HG02840 (cell line): ENCODE measurements around the gene PIAS2.
"Not testable (repeated sequence)": the region's sequence is repeated elsewhere in the genome, so short reads cannot be mapped to it uniquely, and the experiment has no call there.

Experiments used
- ATAC-seq: cut with Tn5 transposase; IDR thresholded peaks from one replicate; pipeline ENCODE4 v1.9.1; 2021; ENCODE audit warnings: mild to moderate bottlenecking, moderate library complexity, moderate number of reproducible peaks; ENCODE audit not compliant: unreplicated experiment, low FRiP score

Gene PIAS2

GRCh38 chr18:46909497-46909896, 7.8 kb downstream of the PIAS2 start:
- no peak for ATAC-seq

DNA sequence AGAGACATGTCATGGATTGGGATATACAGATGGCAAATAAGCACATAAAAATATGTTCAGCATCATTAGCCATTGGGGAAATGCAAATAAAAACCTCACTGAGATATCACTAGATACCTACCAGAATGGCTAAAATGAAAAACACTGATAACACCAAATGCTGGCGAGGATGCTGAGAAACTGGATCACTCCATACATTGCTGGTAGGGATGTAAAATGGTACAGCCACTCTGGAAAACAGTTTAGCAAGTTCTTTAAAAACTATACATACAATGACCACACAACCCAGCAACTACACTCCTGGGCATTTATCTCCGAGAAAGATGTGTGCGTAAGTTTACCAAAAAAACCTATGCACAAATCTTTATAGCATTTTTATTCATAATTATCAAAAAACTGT, 13.9 kb downstream of the PIAS2 start:
- no peak for ATAC-seq

GRCh38 chr18:46899274-46899948, 17.9 kb downstream of the PIAS2 start:
- no peak for ATAC-seq

GRCh38 chr18:46894124-46894523, 23.2 kb downstream of the PIAS2 start:
- no peak for ATAC-seq

- no peak for ATAC-seq
Observed at GRCh38 chr18:46893360-46893759, 23.9 kb downstream of the PIAS2 start.

GRCh38 chr18:46892842-46893241, 24.5 kb downstream of the PIAS2 start:
- ATAC-seq: no peak

DNA sequence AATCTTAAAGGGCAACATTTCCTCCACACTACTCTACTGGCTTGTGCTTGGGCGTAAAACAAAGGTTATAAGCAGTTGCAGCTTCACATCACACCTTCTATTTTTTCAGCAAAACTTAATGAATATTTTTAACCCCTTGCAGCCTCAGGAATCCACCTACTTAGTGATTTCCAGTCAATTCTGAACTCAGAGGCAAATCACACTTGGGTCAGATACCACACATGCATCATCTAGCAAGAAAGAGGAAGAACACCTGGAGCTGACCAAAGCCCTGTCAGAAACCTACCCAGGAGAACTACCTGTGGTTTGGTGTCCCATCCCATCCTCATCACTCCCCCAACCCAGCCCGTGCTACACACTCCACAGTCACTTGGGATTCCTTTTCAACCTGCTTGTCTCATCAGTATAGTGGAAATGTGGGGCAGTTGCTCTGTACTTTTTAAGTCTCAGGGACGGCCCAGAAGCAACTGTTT, 25.5 kb downstream of the PIAS2 start:
- ATAC-seq: peak; percentile 82

DNA sequence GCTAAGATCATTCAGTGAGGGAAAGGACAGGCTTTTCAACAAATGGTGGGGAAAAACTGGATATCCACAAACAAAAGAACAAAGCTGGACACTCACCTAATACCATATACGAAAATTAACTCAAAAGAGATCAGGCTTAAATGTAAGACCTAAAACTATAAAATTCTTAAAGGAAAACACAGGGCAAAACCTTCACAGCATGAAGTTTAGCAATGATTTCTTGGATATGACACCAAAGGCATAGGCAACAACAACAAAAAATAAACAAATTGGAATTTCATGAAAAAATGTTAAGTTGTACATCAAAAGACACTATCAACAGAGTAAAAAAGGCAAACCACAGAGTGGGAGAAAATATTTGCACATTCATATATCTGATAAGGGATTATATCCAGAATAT, 28.3 kb downstream of the PIAS2 start:
- no peak for ATAC-seq

DNA sequence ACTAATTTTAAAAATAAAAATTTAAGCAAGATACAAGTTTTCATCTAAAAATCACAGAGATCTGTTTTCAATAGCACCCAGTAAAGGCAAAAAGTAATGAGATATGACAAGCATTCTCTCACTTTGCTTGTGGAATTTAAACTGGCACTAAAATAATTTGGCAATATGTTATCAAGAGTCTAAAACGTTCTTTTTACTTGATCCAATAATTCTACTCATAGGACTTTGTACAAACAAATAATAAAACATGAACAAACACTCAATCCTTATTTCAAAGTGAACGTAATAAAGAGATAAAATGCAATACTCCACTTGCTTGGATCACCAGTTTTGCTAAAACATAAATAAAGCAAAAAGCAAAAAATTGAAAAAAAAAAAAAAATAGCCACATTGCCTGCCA, 30.4 kb downstream of the PIAS2 start:
- ATAC-seq: no peak

DNA sequence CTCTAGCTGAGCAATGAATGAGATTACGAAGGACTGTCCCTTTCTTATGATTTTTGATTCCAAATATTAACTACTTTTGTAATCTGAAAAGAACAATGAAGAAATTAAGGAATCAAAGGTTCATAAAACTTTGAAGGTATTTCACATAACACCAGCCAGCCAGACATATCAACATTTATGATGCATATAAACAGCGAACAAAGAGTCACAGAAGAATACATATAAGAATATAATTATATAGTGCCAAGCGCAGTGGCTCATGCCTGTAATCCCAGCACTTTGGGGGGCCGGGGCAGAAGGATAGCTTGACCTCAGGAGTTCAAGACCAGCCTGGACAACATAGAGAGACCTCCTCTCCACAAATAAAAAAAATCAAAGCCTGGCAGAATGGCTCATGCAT, 34.1 kb downstream of the PIAS2 start:
- no peak for ATAC-seq

- no peak for ATAC-seq
Observed at GRCh38 chr18:46877329-46877987, 39.8 kb downstream of the PIAS2 start.

DNA sequence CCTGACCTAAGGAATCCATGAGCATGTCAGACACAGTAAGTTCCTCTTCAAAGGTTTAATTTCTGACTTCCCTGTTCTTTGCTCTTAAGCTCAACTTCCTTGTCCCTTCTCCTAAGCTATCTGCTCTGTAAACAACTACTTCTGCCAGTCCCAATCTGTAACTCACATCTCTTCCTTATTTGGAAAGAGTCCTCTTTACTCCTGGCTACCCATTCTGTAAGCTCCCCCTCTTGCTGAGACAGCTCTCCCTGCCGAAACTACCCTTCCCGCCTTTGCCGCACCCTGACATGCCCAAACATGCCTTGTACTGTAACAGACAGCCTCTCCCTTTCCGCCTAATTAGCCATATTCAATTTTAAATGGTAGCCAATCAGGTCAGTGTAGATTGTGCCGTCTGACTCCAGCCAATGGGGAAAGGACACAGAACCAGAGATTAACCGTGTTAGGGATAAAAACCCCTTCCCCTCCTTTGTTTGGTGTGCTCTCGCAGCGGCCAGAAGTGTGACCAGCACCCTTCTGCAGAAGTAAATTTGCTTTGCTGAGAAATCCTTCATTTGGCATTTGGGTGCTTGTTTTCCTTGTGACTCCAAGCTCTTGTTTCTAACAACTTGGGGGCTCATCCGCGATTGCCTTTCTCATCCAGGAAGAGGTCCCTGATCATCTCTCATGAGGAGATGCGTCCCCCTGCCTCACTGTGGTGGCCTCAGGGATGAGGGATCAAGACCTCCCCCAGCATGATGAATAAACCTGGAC, 49.0 kb downstream of the PIAS2 start:
- ATAC-seq: no peak

- no peak for ATAC-seq
Observed at GRCh38 chr18:46867367-46868143, 49.8 kb downstream of the PIAS2 start.

DNA sequence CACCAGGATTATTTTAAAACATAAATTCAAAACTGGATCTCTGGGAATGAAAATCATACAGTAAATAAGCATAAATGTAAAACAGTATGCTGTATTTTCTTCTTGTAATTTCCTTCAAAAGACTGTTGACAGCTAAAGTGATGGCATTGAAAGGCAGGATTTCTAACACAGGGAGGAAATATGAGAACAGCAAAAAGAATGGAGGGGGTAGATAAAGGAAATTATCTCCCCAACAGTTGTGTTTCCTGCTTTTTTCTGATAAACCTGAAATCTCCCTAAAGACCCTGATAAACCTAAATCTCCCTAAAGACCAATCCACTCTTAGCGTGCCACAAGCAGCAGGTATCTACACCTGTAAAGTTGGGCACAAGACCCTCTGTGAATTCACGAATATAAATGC, 50.8 kb downstream of the PIAS2 start:
- no peak for ATAC-seq

DNA sequence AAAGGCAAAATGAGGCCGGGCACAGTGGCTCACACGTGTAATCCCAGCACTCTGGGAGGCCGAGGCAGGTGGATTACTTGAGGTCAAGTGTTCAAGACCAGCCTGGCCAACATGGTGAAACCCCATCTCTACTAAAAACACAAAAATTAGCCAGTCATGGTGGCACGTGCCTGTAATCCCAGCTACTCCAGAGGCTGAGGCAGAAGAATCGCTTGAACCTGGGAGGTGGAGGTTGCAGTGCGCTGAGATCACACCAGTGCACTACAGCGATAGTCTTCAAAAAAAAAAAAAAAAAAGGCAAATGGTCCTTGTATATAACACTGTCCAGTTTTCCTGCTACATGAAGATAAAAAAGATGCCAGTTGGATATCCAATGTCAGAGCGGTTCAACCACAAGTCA, 52.1 kb downstream of the PIAS2 start:
- not testable (repeated sequence) for ATAC-seq

DNA sequence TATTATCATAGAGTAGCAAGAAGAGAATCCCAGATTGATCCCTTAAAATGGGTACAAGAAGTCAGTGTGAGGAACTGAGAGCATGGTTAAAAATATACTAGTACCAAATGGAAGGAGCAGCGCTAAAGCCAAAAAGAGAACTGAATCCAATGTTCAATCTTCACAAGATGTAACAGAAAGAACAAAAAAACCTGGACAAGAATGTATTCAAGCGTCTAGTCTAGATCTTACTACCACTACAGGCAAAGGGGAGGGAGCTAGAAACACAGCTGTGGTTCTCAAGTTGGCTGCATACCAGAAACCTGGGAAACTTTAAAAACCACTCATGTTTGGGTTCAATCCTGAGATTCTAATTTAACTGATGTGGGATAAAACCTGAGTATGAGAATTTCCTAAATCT, 57.5 kb downstream of the PIAS2 start:
- ATAC-seq: no peak

DNA sequence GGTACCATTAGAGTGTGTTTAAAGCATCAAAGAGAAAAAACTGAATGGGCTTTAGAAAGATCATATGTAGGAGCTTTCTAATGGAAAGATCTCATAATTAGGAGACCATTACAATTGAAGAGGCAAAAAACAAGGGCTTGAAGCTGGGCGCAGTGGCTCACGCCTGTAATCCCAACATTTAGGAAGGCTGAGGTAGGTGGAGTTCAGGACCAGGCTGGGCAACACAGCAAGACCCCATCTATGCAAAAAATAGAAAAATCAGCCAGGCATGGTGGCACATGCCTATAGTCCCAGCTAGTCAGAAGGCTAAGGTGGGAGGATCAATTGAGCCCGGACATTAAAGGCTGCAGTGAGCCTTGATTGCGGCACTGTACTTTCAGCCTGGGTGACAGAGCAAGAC, 59.0 kb downstream of the PIAS2 start:
- no peak for ATAC-seq

DNA sequence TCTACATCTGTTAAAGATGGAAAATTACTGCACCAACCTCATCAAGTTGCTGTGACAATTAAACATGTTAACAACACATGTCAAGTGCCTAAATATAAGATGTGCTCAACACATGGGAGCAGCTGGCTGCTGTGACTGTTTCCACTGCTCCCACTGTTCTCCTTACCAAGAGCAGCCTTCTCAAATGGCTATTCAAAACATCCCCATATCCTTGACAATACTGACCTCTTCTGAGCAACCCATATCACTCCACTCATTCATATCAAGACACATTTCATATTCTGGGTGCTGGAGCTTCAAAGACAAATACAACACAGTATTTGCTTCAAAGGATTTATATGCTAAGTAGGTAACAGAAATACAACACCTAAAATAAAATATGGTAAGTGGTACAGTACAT, 60.3 kb downstream of the PIAS2 start:
- no peak for ATAC-seq

DNA sequence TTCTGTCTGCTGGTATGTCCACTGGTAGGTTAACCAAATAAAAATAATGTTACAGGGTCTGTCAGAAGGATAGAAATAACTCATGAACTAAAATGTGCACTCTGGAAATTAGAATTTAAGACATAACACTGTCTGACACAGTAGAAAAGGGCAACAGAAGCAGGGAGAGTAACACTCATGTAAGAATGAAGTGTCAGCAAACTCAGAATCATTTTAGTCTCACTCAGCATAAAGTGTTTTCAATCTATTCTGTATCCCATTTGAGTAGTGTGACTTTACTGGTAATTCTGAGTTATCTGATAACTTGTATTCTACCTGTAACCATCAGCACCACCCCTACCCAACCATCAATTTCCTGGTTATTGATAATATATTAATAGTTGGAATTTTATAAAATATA, 68.3 kb downstream of the PIAS2 start:
- ATAC-seq: no peak

GRCh38 chr18:46843372-46843771, 73.9 kb downstream of the PIAS2 start:
- no peak for ATAC-seq

GRCh38 chr18:46842583-46842982, 74.7 kb downstream of the PIAS2 start:
- ATAC-seq: no peak
